GM18520 (cell line): Measurements from ENCODE around the gene PLCD3.

Source experiments
- ATAC-seq: cut with Tn5 transposase; IDR thresholded peaks from one replicate; pipeline ENCODE4 v1.9.1; 2021; ENCODE audit not compliant: unreplicated experiment

The PLCD3 gene

GRCh38 chr17:45104907-45105624 is 27.2 kb downstream of the PLCD3 start:
- ATAC-seq: no peak

GRCh38 chr17:45104497-45104896 is 27.8 kb downstream of the PLCD3 start:
- ATAC-seq: no peak

- ATAC-seq: no peak
Observed at GRCh38 chr17:45104029-45104428, 28.3 kb downstream of the PLCD3 start.

- ATAC-seq: no peak
Observed at GRCh38 chr17:45103269-45103795, 29.0 kb downstream of the PLCD3 start.

GRCh38 chr17:45102856-45103255 is 29.5 kb downstream of the PLCD3 start:
- no peak for ATAC-seq

- no peak for ATAC-seq
Observed at GRCh38 chr17:45101883-45102811, 30.2 kb downstream of the PLCD3 start.

GRCh38 chr17:45101546-45101882 is 30.8 kb downstream of the PLCD3 start:
- no peak for ATAC-seq

- ATAC-seq: no peak
Observed at GRCh38 chr17:45098869-45099616, 33.3 kb downstream of the PLCD3 start.

- ATAC-seq: no peak
Observed at GRCh38 chr17:45098081-45098868, 34.0 kb downstream of the PLCD3 start.

- no peak for ATAC-seq
Observed at GRCh38 chr17:45096926-45097325, 35.4 kb downstream of the PLCD3 start.

- no peak for ATAC-seq
Observed at GRCh38 chr17:45096141-45096540, 36.2 kb downstream of the PLCD3 start.

- no peak for ATAC-seq
Observed at GRCh38 chr17:45093444-45094110, 38.7 kb downstream of the PLCD3 start.

GRCh38 chr17:45092911-45093430 is 39.3 kb downstream of the PLCD3 start:
- no peak for ATAC-seq

- ATAC-seq: no peak
Observed at GRCh38 chr17:45091778-45092425, 40.4 kb downstream of the PLCD3 start.

GRCh38 chr17:45090711-45091110 is 41.6 kb downstream of the PLCD3 start:
- no peak for ATAC-seq

- no peak for ATAC-seq
Observed at GRCh38 chr17:45088741-45089140, 43.6 kb downstream of the PLCD3 start.

GRCh38 chr17:45087978-45088377 is 44.3 kb downstream of the PLCD3 start:
- no peak for ATAC-seq

- ATAC-seq: no peak
Observed at GRCh38 chr17:45087504-45087975, 44.8 kb downstream of the PLCD3 start.

- no peak for ATAC-seq
Observed at GRCh38 chr17:45086865-45087503, 45.3 kb downstream of the PLCD3 start.
